Measurements from ENCODE around the gene USP11. TPM values are rescaled to one million over a fixed set of nuclear protein-coding genes. Genes with fewer than 3 reads are reported as not detected.

The USP11 gene
- total RNA-seq, 1 donor from 2014 or later = 189 TPM

DNA sequence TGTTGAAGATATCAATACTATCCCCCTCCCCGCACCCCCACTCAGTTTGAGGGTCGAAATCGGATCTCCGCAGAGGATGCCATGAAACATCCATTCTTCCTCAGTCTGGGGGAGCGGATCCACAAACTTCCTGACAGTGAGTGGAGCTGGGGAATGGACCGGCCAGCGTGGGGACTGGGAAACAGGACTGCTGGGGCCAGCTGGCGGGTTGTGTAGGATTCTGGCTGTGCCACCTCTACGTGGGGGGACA is 5.5 kb upstream of the USP11 start:
- Mint-ChIP-seq H3K36me3 (peaks cover 27% of the 10 kb centered on the region), H3K4me3 (no peak overlapping the region), H3K27me3 (no peaks in the 10 kb centered on the region), H3K27ac (no peak overlapping the region), H3K9me3 (no peaks in the 10 kb centered on the region), H3K4me1 (ENCODE audit: unreplicated experiment) (peaks cover 19% of the 10 kb centered on the region)
- DNase-seq (ENCODE audit: extremely low spot score, unreplicated experiment) = no peak
- TF ChIP-seq, protein P1, sequence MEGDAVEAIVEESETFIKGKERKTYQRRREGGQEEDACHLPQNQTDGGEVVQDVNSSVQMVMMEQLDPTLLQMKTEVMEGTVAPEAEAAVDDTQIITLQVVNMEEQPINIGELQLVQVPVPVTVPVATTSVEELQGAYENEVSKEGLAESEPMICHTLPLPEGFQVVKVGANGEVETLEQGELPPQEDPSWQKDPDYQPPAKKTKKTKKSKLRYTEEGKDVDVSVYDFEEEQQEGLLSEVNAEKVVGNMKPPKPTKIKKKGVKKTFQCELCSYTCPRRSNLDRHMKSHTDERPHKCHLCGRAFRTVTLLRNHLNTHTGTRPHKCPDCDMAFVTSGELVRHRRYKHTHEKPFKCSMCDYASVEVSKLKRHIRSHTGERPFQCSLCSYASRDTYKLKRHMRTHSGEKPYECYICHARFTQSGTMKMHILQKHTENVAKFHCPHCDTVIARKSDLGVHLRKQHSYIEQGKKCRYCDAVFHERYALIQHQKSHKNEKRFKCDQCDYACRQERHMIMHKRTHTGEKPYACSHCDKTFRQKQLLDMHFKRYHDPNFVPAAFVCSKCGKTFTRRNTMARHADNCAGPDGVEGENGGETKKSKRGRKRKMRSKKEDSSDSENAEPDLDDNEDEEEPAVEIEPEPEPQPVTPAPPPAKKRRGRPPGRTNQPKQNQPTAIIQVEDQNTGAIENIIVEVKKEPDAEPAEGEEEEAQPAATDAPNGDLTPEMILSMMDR (conservative IDR thresholded peaks at IDR 0.05) = no peak

DNA sequence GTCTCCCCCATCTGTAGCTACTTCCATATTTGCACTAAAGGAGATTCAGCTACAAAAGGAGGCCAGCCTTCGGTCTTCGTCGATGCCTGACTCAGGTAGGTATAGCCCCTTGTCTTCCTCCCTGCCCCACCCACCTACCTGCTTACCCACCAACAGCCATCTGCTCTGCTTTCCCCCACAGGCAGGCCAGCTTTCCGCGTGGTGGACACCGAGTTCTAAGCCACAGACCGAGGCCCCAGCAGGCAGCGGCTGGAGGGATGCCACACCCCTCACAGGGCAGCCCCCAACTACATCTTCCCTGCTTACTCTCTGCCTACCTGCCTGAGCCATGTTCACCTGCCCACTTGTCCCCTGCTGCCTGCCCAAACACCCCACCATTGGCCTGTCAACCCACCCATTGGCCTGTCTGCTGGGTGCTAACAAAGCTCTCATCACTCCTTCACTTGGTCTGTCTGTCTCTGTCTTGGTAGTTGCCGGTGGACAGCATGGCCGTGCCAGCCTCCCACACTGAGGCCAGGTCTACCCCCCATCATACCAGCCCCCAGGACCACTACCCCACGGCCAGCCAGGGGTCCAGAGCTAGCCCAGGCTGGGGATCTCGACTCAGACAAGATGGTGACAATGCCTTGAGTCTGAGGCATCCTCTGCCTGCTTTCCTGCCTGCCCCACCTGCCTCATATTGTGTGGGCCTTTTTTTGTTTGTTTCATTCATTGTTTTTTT is 4.1 kb upstream of the USP11 start:
- peaks cover 26% of the 10 kb centered on the region for H3K36me3 Mint-ChIP-seq
- no peak overlapping the region for H3K27ac Mint-ChIP-seq
- no peak for DNase-seq (ENCODE audit: extremely low spot score, unreplicated experiment)
- no peak overlapping the region for H3K4me3 Mint-ChIP-seq
- peaks cover 17% of the 10 kb centered on the region for H3K4me1 Mint-ChIP-seq (ENCODE audit: unreplicated experiment)
- H3K27me3 Mint-ChIP-seq = no peaks in the 10 kb centered on the region
- TF ChIP-seq, protein P1 (conservative IDR thresholded peaks at IDR 0.05) = no peak
- no peaks in the 10 kb centered on the region for H3K9me3 Mint-ChIP-seq

DNA sequence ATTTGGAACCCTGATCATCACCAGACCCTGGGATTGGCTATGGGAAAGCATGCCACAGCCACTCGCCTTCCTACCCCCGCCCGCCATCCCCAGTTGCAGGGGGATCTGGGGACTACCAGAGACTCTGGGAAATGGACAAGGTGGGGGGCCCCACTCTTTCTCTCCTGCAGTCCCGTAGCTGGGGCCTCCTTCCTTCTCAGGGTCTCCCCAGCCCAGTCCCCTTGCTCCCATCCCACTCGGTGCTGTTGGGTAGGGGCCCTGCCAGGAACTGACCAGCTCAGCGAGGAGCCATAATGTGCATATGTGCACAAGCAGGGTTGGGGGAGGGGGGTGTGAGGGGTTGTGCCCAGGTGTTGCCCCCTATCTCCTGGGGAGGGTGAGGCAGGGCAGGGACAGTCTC is 3.4 kb upstream of the USP11 start:
- Mint-ChIP-seq H3K27ac (no peak overlapping the region), H3K36me3 (peaks cover 26% of the 10 kb centered on the region), H3K27me3 (no peaks in the 10 kb centered on the region), H3K4me1 (ENCODE audit: unreplicated experiment) (peaks cover 17% of the 10 kb centered on the region), H3K4me3 (no peak overlapping the region), H3K9me3 (no peaks in the 10 kb centered on the region)
- no peak for DNase-seq (ENCODE audit: extremely low spot score, unreplicated experiment)
- TF ChIP-seq, protein P1 (conservative IDR thresholded peaks at IDR 0.05) = no peak

DNA sequence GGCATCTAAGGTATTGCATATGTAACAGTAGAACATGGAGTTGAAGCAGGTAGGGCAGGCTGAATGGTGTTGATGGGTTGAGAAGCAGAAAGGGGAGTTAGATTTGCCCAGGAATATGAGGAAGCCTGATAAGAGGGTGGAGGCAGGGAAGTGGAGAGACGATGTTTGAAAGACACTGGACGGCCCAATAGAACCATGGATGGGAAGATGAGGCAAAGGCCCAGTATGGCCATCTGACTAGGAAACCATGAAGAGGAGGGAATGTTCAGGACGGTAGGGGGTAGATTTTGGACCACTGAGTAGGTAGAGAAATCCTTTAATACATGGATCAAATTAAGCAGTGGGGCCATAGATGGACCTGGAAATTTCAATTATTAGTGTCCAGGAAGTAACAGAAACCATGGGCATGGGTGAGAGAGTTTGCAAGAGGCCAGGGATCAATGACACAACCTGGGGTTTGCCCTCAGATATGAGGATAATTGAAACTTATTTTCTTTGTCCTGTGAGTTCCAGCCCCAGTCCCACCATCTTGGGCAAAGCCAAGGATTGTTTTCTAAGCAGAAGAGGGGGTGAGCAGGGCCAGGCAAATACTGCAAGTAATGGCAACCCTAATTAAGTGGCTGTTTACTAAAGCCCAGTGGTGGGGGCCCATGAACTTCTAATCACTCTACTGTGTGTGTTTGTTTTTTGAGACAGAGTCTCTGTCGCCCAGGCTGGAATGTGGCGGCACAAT is 2.5 kb upstream of the USP11 start:
- H3K27me3 Mint-ChIP-seq = no peaks in the 10 kb centered on the region
- H3K36me3 Mint-ChIP-seq = peaks cover 25% of the 10 kb centered on the region
- DNase-seq (ENCODE audit: extremely low spot score, unreplicated experiment) = no peak
- peak overlapping the region; percentile 100 for H3K27ac Mint-ChIP-seq
- H3K4me1 Mint-ChIP-seq (ENCODE audit: unreplicated experiment) = peaks cover 21% of the 10 kb centered on the region
- peak overlapping the region; percentile 15 for H3K4me3 Mint-ChIP-seq
- TF ChIP-seq, protein P1 (conservative IDR thresholded peaks at IDR 0.05) = no peak
- H3K9me3 Mint-ChIP-seq = no peaks in the 10 kb centered on the region

DNA sequence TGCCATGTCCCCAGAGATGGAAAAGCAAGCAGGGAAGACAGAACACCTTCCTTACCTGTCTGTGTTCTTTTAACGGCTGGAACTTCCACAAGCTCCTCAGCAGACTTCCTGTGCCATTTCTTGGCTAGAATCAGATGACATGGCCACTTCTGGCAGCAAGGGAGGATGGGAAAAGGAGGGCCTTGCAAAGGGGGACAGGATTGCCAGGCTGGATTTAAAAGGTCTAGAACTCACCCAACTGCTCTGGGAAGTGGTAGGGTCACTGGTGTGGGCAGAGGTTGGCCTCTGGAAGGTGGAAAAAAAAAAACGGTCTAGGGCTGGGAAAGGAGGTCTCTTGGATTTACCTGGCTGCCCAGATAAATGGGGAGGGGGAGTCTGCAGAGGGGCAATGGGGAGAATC is 1.6 kb upstream of the USP11 start:
- Mint-ChIP-seq H3K36me3 (peaks cover 20% of the 10 kb centered on the region), H3K4me3 (peak overlapping the region; percentile 53), H3K27me3 (no peaks in the 10 kb centered on the region), H3K9me3 (no peaks in the 10 kb centered on the region), H3K4me1 (ENCODE audit: unreplicated experiment) (peaks cover 29% of the 10 kb centered on the region), H3K27ac (peak overlapping the region; percentile 100)
- no peak for DNase-seq (ENCODE audit: extremely low spot score, unreplicated experiment)
- TF ChIP-seq, protein P1 (conservative IDR thresholded peaks at IDR 0.05) = no peak
